ENCODE results near the gene CRB3. TPM values are rescaled to one million over a fixed set of nuclear protein-coding genes. Genes with fewer than 3 reads are reported as not detected.
A peak's percentile ranks its signal among the peaks of the same experiment; 100 is the strongest.

Gene CRB3
- total RNA-seq, 4 donors from 2014 or later, result 67.3 to 113 (median 76.1) TPM

- no peak for TF ChIP-seq EP300 (IDR thresholded peaks at IDR 0.05)
- TF ChIP-seq POLR2AphosphoS5 (IDR thresholded peaks at IDR 0.05), result no peak
- TF ChIP-seq CTCF (IDR thresholded peaks at IDR 0.05), result no peak
- TF ChIP-seq POLR2A (IDR thresholded peaks at IDR 0.05), result no peak
- DNase-seq (ENCODE audit: low spot score in 2 of 2), result no peak
- Histone ChIP-seq H3K4me1 (peaks cover 4% of the 10 kb centered on the region), H3K9me3 (no peaks in the 10 kb centered on the region), H3K27ac (no peak overlapping the region), H3K36me3 (peaks cover 7% of the 10 kb centered on the region), H3K4me3 (no peak overlapping the region), H3K27me3 (peaks cover 5% of the 10 kb centered on the region)
- 84% methylated on average over 8 of the region's 8 CpGs for WGBS
These were observed 6.1 kb downstream of the CRB3 start for GRCh38 chr19:6470173-6470572.

GRCh38 chr19:6471076-6471475, 7.0 kb downstream of the CRB3 start:
- Histone ChIP-seq H3K4me1 (peaks cover 9% of the 10 kb centered on the region), H3K36me3 (peaks cover 11% of the 10 kb centered on the region), H3K27me3 (peaks cover 14% of the 10 kb centered on the region), H3K9me3 (no peaks in the 10 kb centered on the region), H3K27ac (no peak overlapping the region), H3K4me3 (no peak overlapping the region)
- 91% methylated on average over 14 of the region's 14 CpGs for WGBS
- DNase-seq (ENCODE audit: low spot score in 2 of 2), result no peak
- TF ChIP-seq CTCF (IDR thresholded peaks at IDR 0.05), result no peak
- TF ChIP-seq POLR2A (IDR thresholded peaks at IDR 0.05), result no peak
- no peak for TF ChIP-seq EP300 (IDR thresholded peaks at IDR 0.05)
- no peak for TF ChIP-seq POLR2AphosphoS5 (IDR thresholded peaks at IDR 0.05)

DNA sequence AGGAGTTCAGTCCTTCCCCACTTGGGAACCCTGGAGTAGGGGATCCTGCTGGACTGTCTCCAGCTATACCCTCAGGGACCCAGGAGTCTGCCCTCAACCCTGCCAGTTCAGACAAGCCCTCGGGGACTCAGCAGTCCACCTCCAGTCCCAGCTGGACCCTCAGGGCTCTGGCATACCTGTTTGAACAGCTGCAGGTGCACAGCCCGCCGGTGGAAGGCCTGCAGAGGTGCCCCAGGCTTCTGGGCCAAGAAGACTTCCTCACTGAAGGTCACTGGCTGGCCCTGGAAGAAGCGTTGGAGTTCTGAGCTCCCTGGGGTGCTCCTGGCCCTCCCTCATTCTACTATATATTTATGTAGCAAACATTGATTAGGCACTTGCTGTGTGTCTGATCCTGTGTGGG, 8.6 kb downstream of the CRB3 start:
- 70% methylated on average over 4 of the region's 4 CpGs for WGBS
- Histone ChIP-seq H3K4me1 (peaks cover 17% of the 10 kb centered on the region), H3K27me3 (peaks cover 21% of the 10 kb centered on the region), H3K36me3 (peaks cover 4% of the 10 kb centered on the region), H3K4me3 (no peak overlapping the region), H3K27ac (no peak overlapping the region), H3K9me3 (no peaks in the 10 kb centered on the region)
- TF ChIP-seq CTCF (IDR thresholded peaks at IDR 0.05) (no peak), POLR2A (IDR thresholded peaks at IDR 0.05) (no peak), EP300 (IDR thresholded peaks at IDR 0.05) (no peak)
- no peak for DNase-seq (ENCODE audit: low spot score in 2 of 2)

- Histone ChIP-seq H3K36me3 (peaks cover 4% of the 10 kb centered on the region), H3K27me3 (peaks cover 21% of the 10 kb centered on the region), H3K27ac (no peak overlapping the region), H3K4me1 (peaks cover 17% of the 10 kb centered on the region), H3K4me3 (no peak overlapping the region), H3K9me3 (no peaks in the 10 kb centered on the region)
- no peak for DNase-seq (ENCODE audit: low spot score in 2 of 2)
- TF ChIP-seq POLR2A (IDR thresholded peaks at IDR 0.05) (no peak), EP300 (IDR thresholded peaks at IDR 0.05) (no peak), CTCF (IDR thresholded peaks at IDR 0.05) (no peak), POLR2AphosphoS5 (IDR thresholded peaks at IDR 0.05) (no peak)
- 73% methylated on average over 9 of the region's 9 CpGs for WGBS
These were observed 9.6 kb downstream of the CRB3 start for GRCh38 chr19:6473647-6474046.

DNA sequence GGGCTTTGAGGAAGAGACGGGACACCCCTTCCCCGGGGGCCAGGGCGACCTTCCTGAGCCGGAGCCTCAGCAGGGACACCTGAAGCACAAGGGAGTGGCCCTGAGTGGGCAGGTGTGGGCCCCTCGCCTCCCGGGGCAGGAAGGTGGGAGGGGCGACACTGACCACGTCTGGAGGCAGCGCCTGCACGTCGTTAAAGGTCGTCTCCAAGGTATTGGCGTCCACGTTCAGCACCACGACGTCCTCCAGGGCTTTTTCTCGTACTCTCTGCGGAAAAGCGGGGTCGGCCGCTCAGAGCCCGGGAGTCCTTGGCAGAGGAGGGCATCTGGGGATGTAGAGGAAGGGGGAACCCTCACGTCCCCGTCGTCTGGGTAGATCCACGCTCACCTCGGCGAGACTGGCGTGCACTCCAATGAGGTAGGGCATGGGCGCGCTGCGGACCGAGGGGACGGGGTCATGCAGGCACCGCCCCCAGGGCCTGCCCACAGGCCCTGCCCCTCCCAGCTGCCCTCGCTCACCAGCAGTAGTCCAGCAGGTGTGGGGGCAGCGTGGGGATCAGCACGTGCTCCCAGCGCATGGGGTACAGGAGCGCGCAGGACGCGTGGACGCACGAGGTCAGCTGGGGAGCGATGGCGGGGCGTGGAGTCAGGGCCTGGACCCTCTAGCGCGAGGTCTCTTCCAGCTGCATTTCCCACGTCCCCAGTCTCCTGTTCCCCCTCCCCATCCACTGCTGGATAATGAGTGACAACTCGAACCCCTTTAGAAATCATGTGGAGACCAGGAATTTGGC, 11.4 kb downstream of the CRB3 start:
- peaks cover 17% of the 10 kb centered on the region for H3K4me1 ChIP-seq
- H3K36me3 ChIP-seq, result peaks cover 4% of the 10 kb centered on the region
- DNase-seq (ENCODE audit: low spot score in 2 of 2), result no peak
- no peak for TF ChIP-seq EP300 (IDR thresholded peaks at IDR 0.05)
- no peak for TF ChIP-seq POLR2A (IDR thresholded peaks at IDR 0.05)
- no peak for TF ChIP-seq POLR2AphosphoS5 (IDR thresholded peaks at IDR 0.05)
- no peak for TF ChIP-seq CTCF (IDR thresholded peaks at IDR 0.05)
- peak overlapping the region; percentile 31 for H3K4me3 ChIP-seq
- no peaks in the 10 kb centered on the region for H3K9me3 ChIP-seq
- H3K27ac ChIP-seq, result no peak overlapping the region
- H3K27me3 ChIP-seq, result peaks cover 21% of the 10 kb centered on the region
- WGBS, result no CpG with 5 or more reads among the region's 52 CpGs
